ENCODE measurements around the gene ADAMTSL3.

The ADAMTSL3 gene

DNA sequence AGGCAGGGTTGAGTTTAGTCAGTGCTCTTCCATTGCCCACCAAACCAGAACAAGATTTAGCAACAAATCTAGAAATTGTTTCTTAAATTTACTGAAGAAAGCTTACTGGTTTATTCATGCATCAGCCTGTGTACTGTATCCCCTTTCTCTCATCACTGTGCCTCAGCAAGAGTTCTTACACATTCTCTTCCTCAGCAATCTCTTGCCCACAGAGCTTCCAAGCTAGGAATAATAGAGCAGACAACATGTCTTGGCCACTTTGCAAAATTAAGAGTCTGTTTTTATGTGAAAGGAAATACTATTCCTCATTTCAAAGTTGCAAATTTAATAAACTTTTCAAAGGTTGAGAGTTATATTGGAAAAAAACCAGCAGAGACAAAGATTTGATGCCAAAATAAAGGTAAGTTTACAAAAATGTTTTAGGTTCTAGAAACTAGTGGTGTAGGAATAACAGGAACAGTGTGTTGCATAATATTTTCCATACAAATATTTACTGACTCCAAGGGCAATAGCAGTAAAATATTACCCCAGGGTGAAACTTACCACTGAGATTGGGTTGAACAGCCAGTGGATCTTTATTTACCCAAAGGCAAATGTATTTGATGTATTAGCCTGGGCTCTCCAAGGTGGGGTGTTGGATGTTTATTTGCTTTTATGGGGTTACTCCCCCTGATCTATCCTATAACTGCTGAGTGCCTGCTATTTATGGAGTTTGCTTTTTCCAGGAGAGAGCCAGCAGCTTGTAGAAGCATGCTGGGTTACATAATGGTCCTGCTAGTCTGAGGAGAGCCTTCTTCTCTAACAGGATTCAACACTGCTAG lies 276.7 kb downstream of the ADAMTSL3 start:
- TF ChIP-seq POLR2AphosphoS5 (IDR thresholded peaks at IDR 0.05; ENCODE audit: low read depth, low read length), result no peak
- no peak for TF ChIP-seq TAF1 (IDR thresholded peaks at IDR 0.05; ENCODE audit: borderline replicate concordance, insufficient read depth, low read length)
- TF ChIP-seq SIN3A (IDR thresholded peaks at IDR 0.05; ENCODE audit: borderline replicate concordance, insufficient read depth, low read length), result no peak
- TF ChIP-seq, protein P1, sequence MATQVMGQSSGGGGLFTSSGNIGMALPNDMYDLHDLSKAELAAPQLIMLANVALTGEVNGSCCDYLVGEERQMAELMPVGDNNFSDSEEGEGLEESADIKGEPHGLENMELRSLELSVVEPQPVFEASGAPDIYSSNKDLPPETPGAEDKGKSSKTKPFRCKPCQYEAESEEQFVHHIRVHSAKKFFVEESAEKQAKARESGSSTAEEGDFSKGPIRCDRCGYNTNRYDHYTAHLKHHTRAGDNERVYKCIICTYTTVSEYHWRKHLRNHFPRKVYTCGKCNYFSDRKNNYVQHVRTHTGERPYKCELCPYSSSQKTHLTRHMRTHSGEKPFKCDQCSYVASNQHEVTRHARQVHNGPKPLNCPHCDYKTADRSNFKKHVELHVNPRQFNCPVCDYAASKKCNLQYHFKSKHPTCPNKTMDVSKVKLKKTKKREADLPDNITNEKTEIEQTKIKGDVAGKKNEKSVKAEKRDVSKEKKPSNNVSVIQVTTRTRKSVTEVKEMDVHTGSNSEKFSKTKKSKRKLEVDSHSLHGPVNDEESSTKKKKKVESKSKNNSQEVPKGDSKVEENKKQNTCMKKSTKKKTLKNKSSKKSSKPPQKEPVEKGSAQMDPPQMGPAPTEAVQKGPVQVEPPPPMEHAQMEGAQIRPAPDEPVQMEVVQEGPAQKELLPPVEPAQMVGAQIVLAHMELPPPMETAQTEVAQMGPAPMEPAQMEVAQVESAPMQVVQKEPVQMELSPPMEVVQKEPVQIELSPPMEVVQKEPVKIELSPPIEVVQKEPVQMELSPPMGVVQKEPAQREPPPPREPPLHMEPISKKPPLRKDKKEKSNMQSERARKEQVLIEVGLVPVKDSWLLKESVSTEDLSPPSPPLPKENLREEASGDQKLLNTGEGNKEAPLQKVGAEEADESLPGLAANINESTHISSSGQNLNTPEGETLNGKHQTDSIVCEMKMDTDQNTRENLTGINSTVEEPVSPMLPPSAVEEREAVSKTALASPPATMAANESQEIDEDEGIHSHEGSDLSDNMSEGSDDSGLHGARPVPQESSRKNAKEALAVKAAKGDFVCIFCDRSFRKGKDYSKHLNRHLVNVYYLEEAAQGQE (IDR thresholded peaks at IDR 0.05; ENCODE audit: insufficient read depth in 1 of 2, low read depth in 2 of 2, low read length in 2 of 2), result no peak
- TF ChIP-seq FOXP2 (optimal IDR thresholded peaks at IDR 0.05; ENCODE audit: borderline replicate concordance, extremely low read depth, extremely low read length, insufficient read depth), result no peak

DNA sequence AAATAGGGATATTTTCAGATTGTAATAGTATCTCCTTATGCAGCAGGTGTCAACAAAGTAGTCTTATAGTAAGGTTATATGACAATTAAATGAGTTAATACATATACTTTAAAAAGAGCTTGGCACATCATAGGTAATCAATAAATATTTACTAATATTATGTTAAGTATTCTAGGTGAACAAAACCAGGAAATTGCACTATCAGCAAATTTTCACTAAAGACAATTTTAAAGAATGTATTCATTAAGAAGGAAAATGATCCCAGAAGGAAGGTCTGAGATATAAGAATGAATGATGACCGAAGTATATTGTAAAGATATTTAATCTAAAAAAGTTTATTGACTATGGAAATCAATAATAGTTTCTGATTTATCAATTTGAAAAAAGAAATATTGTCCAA lies 281.9 kb downstream of the ADAMTSL3 start:
- TF ChIP-seq POLR2AphosphoS5 (IDR thresholded peaks at IDR 0.05; ENCODE audit: low read depth, low read length) (no peak), TAF1 (IDR thresholded peaks at IDR 0.05; ENCODE audit: borderline replicate concordance, insufficient read depth, low read length) (no peak), SIN3A (IDR thresholded peaks at IDR 0.05; ENCODE audit: borderline replicate concordance, insufficient read depth, low read length) (no peak), FOXP2 (optimal IDR thresholded peaks at IDR 0.05; ENCODE audit: borderline replicate concordance, extremely low read depth, extremely low read length, insufficient read depth) (no peak)
- TF ChIP-seq, protein P1 (IDR thresholded peaks at IDR 0.05; ENCODE audit: insufficient read depth in 1 of 2, low read depth in 2 of 2, low read length in 2 of 2), result no peak

DNA sequence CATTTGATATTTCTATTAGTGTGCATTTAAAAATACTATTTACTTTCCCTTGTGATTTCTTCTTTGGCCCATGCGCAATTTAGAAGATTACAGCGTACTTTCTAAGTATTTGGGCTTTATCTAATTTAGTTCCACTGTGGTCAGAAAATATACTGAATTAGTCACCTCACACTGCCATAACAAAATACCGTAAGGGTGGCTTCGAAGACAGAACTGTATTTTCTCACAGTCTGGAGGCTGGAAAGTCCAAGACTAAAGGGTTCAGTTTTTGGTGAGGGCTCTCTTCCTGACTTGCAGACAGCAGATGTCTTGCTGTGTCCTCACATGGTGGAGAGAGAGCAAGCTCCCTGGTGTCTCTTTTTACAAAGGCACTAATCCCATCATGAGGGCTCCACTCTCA lies 286.2 kb downstream of the ADAMTSL3 start:
- TF ChIP-seq FOXP2 (optimal IDR thresholded peaks at IDR 0.05; ENCODE audit: borderline replicate concordance, extremely low read depth, extremely low read length, insufficient read depth), result no peak
- TF ChIP-seq, protein P1 (IDR thresholded peaks at IDR 0.05; ENCODE audit: insufficient read depth in 1 of 2, low read depth in 2 of 2, low read length in 2 of 2), result no peak
- TF ChIP-seq POLR2AphosphoS5 (IDR thresholded peaks at IDR 0.05; ENCODE audit: low read depth, low read length), result no peak
- no peak for TF ChIP-seq SIN3A (IDR thresholded peaks at IDR 0.05; ENCODE audit: borderline replicate concordance, insufficient read depth, low read length)
- no peak for TF ChIP-seq TAF1 (IDR thresholded peaks at IDR 0.05; ENCODE audit: borderline replicate concordance, insufficient read depth, low read length)

DNA sequence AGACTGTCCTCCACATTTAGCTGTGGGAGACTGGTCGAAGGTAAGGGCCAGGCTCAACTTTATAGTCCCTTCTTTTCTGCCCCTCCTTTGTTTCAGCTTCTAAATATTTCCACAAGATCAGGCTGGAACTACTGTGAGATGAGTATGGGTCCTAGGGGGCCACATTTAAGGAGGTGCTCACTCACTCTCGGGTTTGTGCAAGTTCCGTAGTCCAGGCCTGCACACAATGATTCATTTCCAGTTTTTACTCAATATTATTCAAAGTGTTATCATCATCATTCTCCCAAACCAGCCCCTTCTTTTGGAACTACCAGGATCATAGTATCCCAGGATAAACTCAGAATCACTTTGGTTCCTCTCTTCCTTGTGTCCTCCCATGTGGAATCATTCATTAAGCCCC lies 289.1 kb downstream of the ADAMTSL3 start:
- TF ChIP-seq FOXP2 (optimal IDR thresholded peaks at IDR 0.05; ENCODE audit: borderline replicate concordance, extremely low read depth, extremely low read length, insufficient read depth), result no peak
- TF ChIP-seq, protein P1 (IDR thresholded peaks at IDR 0.05; ENCODE audit: insufficient read depth in 1 of 2, low read depth in 2 of 2, low read length in 2 of 2), result no peak
- no peak for TF ChIP-seq SIN3A (IDR thresholded peaks at IDR 0.05; ENCODE audit: borderline replicate concordance, insufficient read depth, low read length)
- no peak for TF ChIP-seq TAF1 (IDR thresholded peaks at IDR 0.05; ENCODE audit: borderline replicate concordance, insufficient read depth, low read length)
- no peak for TF ChIP-seq POLR2AphosphoS5 (IDR thresholded peaks at IDR 0.05; ENCODE audit: low read depth, low read length)

All from PFSK-1 (cell line).